ENCODE data around the gene PSEN2.
"Not testable (repeated sequence)": the region's sequence is repeated elsewhere in the genome, so short reads cannot be mapped to it uniquely, and the experiment has no call there.

The PSEN2 gene

DNA sequence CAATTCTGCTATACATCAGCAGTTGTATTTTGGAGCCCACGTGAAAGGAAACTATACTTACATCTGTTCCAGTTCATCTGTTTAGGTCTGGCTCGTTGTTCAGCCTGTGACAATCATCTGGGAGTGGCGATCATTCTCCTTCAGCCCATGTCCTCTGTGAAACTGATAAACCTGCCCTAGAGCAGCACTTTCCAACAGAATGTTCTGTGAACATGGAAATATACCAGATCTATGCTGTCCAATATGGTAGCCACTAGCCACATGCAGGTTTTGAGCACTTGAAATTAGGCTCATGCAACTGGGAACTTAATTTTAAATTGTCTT lies 45.2 kb downstream of the PSEN2 start:
- no peak for DNase-seq (ENCODE audit: low read depth in 1 of 2, low spot score in 1 of 2)

DNA sequence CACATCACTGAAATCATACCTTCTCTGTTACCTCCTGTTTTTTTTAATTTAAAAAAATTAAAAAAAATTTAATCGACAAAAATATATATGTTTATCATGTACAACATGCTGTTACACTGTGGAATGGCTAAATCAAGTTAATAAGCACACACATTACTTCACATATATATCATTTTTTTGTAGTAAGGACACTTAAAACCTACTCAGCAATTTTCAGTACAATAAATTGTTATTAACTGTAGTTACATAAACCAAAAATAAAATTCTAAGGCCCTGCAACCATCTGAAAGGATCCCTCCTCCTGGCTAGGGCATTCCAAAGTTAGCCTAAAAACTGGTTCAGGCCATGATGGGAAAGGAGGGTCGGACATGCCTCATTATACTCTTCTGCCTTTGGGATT lies 46.1 kb downstream of the PSEN2 start:
- no peak for DNase-seq (ENCODE audit: low read depth in 1 of 2, low spot score in 1 of 2)

DNA sequence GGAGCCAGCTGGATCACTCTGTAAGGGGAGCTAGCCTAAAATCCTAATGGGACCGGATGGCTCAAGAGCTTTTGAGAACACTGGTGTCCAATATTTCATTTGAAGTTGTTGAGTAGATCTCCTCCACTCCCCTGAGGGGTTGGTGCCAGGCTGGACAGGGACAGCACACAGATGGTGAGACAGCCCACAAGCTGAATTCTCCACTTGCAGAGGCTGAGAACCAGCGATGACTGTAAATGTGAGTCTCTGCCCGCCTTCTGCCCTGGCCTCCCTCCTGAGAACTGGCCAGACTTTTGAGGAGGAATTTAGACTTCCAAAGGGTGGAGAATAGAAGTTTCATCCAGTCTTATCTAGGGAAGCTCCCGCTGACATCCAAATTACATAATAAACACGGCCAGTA lies 49.2 kb downstream of the PSEN2 start:
- DNase-seq (ENCODE audit: low read depth in 1 of 2, low spot score in 1 of 2), result no peak

DNA sequence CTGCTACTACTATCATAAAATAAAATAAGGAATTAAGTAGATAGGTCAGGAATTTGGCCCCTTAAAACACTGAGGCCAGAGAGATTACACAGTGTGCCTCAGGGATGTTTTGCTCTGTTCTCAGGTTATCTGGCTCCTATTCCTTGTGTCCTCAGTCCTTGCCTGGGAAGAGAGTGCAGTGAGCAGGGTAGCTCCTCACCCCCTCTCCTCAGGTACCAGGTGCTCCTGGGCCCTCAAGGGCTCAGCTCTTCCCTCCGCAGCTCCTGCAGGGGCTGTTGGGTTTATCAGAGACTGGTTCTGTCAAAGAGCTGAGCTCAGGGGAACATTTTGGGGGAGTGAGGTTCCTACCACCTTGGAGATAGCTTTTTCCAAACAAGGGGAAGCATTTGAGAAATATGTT lies 49.6 kb downstream of the PSEN2 start:
- no peak for DNase-seq (ENCODE audit: low read depth in 1 of 2, low spot score in 1 of 2)

DNA sequence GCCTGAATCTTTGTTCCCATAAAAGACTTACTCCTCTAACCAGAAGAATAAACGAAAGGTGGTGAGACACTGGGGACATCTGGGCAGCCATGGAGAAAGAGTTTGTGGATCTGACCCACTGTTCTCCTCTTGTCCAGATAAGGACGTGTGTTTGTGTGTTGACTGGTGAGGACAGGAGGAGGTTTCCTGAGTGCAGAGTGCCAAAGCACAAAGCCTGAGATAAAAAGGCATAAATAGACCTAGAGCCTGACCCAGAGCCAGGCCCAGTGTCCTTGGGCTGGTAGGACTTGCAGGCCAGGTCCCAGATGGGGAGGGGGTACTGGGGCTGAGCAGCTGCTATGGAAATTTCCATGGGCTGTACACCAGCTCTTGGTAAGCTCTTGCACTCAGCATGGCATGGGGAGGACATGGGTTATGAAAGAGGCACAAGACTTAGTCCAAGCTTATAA lies 50.1 kb downstream of the PSEN2 start:
- no peak for DNase-seq (ENCODE audit: low read depth in 1 of 2, low spot score in 1 of 2)

DNA sequence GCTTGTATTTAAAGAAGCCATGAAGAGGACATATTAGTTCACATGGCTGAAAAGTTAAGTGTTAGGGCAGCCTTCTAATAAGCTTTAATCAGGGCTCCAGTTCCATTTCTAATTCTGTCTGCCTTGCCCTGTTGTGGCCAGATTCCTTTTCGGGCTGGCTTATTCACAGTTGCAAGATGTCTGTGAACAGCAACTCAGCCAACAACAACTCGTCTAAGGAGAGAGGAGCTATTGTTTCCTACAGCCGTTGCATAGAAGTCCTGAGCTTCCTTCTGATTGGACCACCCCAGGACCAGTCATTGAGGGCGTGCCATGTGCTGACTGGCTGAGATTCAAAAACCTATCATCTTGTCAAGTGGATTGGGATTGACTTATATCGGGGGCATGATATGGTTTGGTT lies 51.1 kb downstream of the PSEN2 start:
- DNase-seq (ENCODE audit: low read depth in 1 of 2, low spot score in 1 of 2), result no peak

DNA sequence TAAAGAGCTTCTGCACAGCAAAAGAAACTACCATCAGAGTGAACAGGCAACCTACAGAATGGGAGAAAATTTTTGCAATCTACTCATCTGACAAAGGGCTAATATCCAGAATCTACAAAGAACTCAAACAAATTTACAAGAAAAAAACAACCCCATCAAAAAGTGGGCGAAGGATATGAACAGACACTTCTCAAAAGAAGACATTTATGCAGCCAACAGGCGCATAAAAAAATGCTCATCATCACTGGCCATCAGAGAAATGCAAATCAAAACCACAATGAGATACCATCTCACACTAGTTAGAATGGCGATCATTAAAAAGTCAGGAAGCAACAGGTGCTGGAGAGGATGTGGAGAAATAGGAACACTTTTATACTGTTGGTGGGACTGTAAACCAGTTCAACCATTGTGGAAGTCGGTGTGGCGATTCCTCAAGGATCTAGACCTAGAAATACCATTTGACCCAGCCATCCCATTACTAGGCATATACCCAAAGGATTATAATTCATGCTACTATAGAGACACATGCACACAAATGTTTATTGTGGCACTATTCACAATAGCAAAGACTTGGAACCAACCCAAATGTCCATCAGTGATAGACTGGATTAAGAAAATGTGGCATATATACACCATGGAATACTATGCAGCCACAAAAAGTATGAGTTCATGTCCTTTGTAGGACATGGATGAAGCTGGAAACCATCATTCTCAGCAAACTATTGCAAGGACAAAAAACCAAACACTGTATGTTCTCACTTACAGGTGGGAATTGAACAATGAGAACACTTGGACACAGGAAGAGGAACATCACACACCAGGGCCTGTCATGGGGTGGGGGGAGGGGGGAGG lies 59.1 kb downstream of the PSEN2 start:
- not testable (repeated sequence) for DNase-seq (ENCODE audit: low read depth in 1 of 2, low spot score in 1 of 2)

DNA sequence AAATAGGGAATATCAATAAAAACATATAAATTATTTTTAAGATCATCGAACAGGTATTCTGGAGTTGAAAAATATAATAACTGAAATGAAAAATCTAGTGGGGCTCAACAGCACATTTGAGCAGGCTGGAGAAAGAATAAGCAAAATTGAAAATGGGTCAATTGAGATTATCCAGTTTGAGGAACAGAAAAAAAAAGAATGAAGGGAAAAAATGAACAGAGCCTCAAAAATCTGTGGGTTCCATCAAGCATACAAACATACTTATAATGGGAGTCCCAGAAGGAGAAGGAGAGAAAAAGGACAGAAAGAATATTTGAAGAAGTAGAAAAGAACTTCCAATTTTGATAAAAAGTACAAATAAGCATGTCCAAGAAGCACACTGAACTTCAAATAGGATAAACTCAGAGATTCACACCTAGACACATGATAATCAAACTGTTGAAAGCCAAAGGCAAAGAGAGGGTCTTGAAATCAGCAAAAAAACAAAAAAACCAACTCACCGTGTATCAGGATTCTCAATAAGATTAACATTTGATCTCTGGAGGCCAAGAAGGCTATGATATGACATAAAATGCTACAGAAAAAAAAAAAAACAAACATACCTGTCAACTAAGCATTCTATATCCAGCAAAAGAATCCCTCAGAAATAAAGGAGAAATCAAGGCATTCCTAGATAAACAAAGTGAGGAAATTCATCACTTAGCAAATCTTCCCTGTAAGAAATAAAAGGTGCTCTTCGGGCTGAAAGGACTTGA lies 64.2 kb downstream of the PSEN2 start:
- no peak for DNase-seq (ENCODE audit: low read depth in 1 of 2, low spot score in 1 of 2)

DNA sequence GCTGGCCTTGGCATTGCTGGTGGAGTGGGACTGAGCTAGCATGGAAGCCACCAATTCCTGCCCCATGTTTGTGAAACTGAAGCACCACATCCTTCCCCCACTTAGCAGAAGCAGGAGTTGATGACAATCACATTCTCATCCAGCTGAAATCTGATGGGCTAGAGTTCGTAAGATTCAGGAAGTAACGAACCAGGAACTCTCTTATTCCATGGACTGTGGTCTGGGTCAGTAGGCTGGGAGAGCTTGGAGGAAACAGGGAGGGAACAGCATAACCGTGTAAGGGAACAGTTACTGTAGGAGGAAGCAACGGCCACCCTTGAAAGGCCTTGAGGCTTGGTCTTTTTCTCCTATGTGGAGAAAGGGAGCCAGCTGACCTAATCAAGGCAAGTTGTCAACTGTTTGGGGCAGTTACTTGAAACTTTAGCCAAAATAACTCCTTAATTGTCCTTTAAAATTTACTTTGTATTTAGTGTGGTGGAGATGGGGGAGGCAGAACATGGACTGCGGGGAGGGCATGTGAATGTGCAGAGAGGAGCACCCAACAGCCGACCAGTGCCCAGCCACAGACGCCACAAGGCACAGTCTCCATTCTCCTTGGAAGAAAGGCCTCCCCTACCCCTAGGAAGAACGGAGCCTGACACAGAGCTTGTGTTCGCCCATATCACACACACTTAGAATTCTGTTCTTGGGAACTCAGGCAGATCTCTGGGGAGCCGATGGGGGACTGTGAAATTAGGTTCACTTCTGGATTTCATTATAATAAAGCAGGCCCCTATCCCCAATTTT lies 67.7 kb downstream of the PSEN2 start:
- DNase-seq (ENCODE audit: low read depth in 1 of 2, low spot score in 1 of 2), result no peak

DNA sequence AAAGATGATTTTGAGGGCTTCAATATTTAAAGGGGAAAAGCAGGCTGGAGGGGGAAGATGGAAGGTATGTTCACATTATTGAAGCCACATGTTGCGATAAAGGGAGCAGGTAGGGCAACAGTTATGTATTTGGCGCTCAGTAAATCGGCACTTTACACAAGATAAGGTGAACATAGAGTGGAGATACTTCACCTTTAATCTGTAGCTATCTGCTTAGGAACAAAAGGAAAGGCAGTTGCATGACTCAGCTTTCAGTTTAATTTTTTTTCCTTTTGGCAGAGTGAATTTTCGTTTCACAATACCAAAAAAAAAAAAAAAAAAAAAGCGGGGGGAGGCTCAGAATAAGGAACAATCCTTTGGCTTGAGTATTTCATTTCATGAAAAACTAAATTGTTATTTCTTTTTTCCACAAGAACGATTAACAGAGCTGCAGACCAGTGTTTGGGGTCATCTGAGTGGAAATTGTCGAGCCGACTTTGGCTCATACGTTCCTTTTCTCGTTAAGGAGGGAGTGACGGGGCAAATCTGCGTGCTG lies 68.6 kb downstream of the PSEN2 start:
- DNase-seq (ENCODE audit: low read depth in 1 of 2, low spot score in 1 of 2), result no peak

DNA sequence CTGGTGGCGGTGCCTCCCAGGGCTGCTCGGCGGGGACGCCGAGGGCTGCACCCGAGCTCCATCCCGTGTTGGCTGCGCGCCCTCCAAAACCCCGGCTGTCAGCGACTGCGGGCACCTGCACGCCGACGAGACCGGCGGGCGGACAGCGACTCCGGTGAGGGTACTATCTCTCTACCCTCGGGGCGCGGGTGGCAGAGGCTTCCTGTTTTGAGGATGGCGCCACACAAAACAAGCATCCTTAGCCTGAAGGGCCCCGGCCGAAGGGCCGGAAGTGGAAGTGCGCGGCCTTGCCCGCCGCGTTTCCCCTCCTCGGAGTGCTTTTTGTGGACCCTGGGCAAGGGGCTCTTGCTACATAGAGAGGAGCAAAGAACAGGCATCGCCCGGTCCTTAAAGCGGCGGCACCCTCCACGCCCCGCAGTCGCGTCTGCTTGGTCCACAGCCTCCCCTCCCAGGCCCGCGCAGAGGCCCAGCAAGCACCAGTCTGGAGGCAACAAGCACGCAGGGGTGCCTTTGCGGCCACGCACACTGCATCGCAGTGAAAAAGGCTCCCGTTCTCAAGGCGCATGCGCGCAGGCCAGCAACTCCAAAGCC lies 69.1 kb downstream of the PSEN2 start:
- DNase-seq (ENCODE audit: low read depth in 1 of 2, low spot score in 1 of 2), result peak in 1 of 2 donors; percentile 52

DNA sequence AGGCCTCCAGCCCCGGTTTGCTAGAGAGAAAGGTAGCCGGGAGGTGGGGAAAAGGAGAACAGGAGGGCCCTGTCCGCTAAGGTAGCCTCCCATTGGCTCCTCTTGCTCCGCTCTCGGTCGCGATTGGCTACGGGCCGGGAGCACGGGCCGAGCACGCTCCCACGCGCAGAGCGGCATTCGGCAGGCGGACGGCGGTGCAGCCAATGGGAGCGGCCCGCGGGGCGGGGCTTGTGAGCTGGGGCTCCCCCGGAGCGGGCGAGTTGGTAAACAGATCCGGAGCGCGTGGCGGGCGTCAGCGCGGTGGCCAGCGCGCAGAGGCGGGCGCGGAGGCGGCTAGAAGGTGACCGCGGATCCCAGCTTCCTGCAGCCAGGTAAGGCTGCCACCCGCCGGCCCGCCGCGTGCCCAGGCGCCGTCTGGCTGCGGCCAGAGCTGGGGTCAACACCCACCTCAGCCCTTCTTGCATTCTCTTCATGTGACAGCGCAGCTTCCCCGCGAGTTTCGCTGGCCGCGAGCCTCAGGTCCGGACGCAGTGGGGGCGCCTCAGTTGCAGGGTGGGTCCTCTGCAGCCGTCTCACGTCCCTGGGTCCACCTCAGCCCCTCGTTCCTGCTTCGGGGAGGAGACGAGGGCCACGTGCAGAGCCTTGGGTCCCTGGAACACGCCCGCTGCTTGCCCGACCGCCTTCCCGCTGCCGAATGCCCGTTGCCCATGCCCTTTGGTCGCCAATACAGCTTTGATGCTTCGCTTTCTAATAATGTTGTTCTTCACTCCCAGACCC lies 69.8 kb downstream of the PSEN2 start, which contains the start of gene COQ8A:
Gene COQ8A (plus strand): TSS at position 266 of the 777 bp plus-strand sequence. CDS start 21,092 bp downstream, outside the sequence.
- peak; percentile 93 to 99 for DNase-seq (ENCODE audit: low read depth in 1 of 2, low spot score in 1 of 2)

DNA sequence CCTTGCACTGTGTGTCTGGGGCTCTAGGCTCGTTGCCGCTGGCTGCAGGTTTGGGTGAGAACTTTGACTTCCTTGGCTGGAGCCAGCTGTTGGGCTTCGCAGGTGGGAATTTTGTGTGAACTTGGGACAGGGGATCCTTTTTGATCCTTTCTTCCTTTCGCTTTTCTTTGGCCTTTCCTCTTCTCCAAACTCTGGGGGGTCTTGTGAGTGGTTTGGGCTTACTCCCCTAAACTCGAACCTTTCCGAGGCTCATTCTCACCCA lies 70.3 kb downstream of the PSEN2 start:
- no peak for DNase-seq (ENCODE audit: low read depth in 1 of 2, low spot score in 1 of 2)

DNA sequence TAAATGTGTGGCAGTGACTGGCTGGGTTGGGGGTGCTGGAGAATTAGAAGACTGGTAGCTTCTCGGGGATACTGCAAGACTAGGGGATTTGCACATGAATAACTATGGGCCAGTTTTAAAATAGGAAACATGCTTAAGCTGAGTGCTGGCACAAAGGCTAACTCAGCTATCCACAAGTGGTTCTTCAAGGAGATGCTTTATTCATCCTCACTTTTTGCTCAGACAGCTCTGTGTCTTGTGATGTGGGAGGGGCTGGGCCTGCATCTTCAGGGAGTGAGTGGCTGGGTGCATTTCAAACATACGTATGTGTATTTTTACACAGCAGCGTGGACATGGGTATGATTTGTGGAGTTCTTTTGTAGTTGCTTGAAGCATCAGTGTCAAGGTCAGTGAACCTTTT lies 72.0 kb downstream of the PSEN2 start:
- DNase-seq (ENCODE audit: low read depth in 1 of 2, low spot score in 1 of 2), result no peak

DNA sequence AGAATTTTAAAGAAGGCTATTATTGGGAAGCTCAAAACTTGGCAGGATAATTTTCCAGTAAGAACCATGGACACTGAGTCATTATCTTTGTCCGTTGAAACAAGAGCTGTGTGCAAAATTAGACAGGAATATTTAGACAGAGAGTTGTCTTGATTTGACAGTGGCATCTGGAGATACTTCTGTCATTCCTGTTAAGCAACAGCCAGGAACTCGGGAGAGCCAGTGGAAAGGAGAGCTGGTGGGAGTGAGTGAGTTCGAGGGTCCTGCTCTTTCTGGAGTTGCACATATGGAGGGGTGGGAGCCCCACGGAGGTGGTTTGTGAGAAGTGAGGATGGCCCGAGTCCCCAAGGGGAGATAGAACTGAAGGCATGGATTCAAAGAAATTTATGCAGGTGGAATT lies 72.7 kb downstream of the PSEN2 start:
- no peak for DNase-seq (ENCODE audit: low read depth in 1 of 2, low spot score in 1 of 2)

DNA sequence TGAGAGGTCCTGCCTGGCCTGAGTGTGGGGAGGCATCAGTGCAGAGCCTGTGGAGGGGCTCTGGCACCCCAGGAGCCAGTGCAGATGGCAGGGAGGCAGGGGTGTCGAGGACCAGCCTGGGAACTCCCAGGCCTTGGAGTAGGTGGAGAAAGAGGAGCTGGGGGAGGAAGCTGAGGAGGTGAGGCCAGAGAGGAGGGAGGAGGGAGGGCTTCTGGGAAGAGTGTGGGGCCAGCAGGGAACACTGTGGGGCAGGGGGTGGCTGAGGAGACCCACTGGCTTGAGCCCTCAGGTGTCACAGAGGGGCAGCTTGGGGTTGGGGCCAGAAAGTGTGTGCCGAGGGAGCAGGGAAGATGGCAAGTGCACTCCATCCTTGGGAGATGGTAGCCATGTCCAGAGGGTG lies 73.5 kb downstream of the PSEN2 start:
- DNase-seq (ENCODE audit: low read depth in 1 of 2, low spot score in 1 of 2), result no peak

DNA sequence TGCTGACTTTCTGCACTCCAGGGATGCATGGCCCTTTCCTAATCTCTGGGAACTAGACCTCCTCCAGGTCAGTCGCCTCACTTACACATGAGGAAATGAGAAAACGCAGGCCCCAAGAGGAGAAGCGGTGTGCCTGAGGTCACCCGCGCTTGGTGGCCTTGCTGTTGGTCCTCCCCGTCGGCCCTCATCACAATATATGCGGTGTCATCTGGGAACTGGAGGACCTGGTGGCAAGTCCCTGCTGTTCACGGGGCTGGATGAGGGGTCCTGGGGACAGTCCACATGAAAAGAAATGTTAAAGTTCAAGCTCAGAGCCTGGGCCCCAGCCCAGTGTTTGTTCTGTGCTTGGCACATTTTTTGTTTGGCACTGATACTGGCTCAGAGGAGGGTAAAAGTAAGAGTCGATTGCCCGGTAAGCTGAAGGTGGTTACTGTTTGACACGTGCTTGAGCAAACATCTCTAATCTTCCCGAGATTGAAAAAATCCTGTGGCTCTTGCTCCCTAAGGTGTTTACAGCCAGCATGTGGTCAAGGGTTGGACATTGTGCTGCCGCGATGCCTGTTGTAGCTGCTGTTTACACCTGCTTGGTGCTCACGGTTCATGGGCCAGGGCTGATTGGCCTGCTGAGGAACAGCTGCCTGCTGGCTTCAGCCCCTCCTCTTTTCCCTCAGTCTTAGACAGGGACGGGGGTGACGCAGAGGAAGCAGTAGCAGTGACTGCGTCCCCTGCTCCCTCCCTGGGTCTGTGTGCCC lies 74.9 kb downstream of the PSEN2 start:
- no peak for DNase-seq (ENCODE audit: low read depth in 1 of 2, low spot score in 1 of 2)
